Measurements from ENCODE around the gene RPA3. TPM values are rescaled to one million over a fixed set of nuclear protein-coding genes. Genes with fewer than 3 reads are reported as not detected.
"Not testable (repeated sequence)": the region's sequence is repeated elsewhere in the genome, so short reads cannot be mapped to it uniquely, and the experiment has no call there.

Gene RPA3
- total RNA-seq, 1 experiment from 2014 or later: 61.4 TPM

GRCh38 chr7:7662527-7662926, 55.9 kb downstream of the RPA3 start:
- H3K27me3 ChIP-seq (replicated peaks; ENCODE audit: insufficient read depth, low read depth, low read length, poor library complexity): no peaks in the 10 kb centered on the region
- TF ChIP-seq EZH2 (IDR thresholded peaks at IDR 0.05; ENCODE audit: borderline replicate concordance, low read depth, low read length, poor library complexity, severe bottlenecking): no peak
- peak; percentile 56 for TF ChIP-seq CTCF (conservative IDR thresholded peaks at IDR 0.05; ENCODE audit: low read depth, low read length)
- ChIA-PET CTCF (interaction anchor here (1.2 kb wide), 1 partner anchor 528 kb away, joined by 3 read pairs; no protein-coding TSS in a partner anchor), POLR2A (ENCODE audit: low non-redundant PET) (no interaction called here)
- H3K4me1 ChIP-seq (ENCODE audit: insufficient read depth, low read length, poor library complexity, severe bottlenecking): peaks cover 7% of the 10 kb centered on the region
- intact Hi-C loops (cut with micrococcal nuclease; ENCODE audit: unreplicated experiment): loop anchor here (5.0 kb wide), 1 partner anchor 555 kb away; no protein-coding TSS in a partner anchor
- no peaks in the 10 kb centered on the region for H3K9me3 ChIP-seq (ENCODE audit: low read depth, low read length, poor library complexity, severe bottlenecking)
- DNase-seq (ENCODE audit: low spot score): peak; percentile 37
- no TSS peak for BruUV-seq (replicated peaks)
- H3K4me3 ChIP-seq (ENCODE audit: low read depth, low read length, poor library complexity, severe bottlenecking): no peak overlapping the region
- no peak overlapping the region for H3K27ac ChIP-seq (ENCODE audit: low read depth, low read length, poor library complexity, severe bottlenecking)
- H3K36me3 ChIP-seq (ENCODE audit: insufficient read depth, low read length, poor library complexity, severe bottlenecking): no peaks in the 10 kb centered on the region

- BruUV-seq (replicated peaks); H3K27me3 ChIP-seq (replicated peaks; ENCODE audit: insufficient read depth, low read depth, low read length, poor library complexity); intact Hi-C loops (cut with micrococcal nuclease; ENCODE audit: unreplicated experiment); H3K36me3 ChIP-seq (ENCODE audit: insufficient read depth, low read length, poor library complexity, severe bottlenecking); H3K4me1 ChIP-seq (ENCODE audit: insufficient read depth, low read length, poor library complexity, severe bottlenecking); CTCF ChIA-PET; DNase-seq (ENCODE audit: low spot score); H3K4me3 ChIP-seq (ENCODE audit: low read depth, low read length, poor library complexity, severe bottlenecking); POLR2A ChIA-PET (ENCODE audit: low non-redundant PET); H3K27ac ChIP-seq (ENCODE audit: low read depth, low read length, poor library complexity, severe bottlenecking); H3K9me3 ChIP-seq (ENCODE audit: low read depth, low read length, poor library complexity, severe bottlenecking): not testable (repeated sequence)
Measured at GRCh38 chr7:7656459-7656858, 61.9 kb downstream of the RPA3 start.

GRCh38 chr7:7654964-7655715, 63.3 kb downstream of the RPA3 start:
- no peaks in the 10 kb centered on the region for H3K36me3 ChIP-seq (ENCODE audit: insufficient read depth, low read length, poor library complexity, severe bottlenecking)
- no peaks in the 10 kb centered on the region for H3K4me1 ChIP-seq (ENCODE audit: insufficient read depth, low read length, poor library complexity, severe bottlenecking)
- H3K4me3 ChIP-seq (ENCODE audit: low read depth, low read length, poor library complexity, severe bottlenecking): no peak overlapping the region
- no peaks in the 10 kb centered on the region for H3K9me3 ChIP-seq (ENCODE audit: low read depth, low read length, poor library complexity, severe bottlenecking)
- no peak for TF ChIP-seq CTCF (conservative IDR thresholded peaks at IDR 0.05; ENCODE audit: low read depth, low read length)
- no peak for TF ChIP-seq EZH2 (IDR thresholded peaks at IDR 0.05; ENCODE audit: borderline replicate concordance, low read depth, low read length, poor library complexity, severe bottlenecking)
- H3K27me3 ChIP-seq (replicated peaks; ENCODE audit: insufficient read depth, low read depth, low read length, poor library complexity): no peaks in the 10 kb centered on the region
- intact Hi-C loops (cut with micrococcal nuclease; ENCODE audit: unreplicated experiment): no loop called here
- CTCF ChIA-PET: no interaction called here
- DNase-seq (ENCODE audit: low spot score): no peak
- no TSS peak for BruUV-seq (replicated peaks)
- POLR2A ChIA-PET (ENCODE audit: low non-redundant PET): no interaction called here
- no peak overlapping the region for H3K27ac ChIP-seq (ENCODE audit: low read depth, low read length, poor library complexity, severe bottlenecking)
